Transverse colon (tissue), 4 donors: ENCODE data around the gene TRIM16.

Source experiments
- CTCF ChIP-seq, 5 experiments: fragments of 200-600 bp in 3 of 5; fragments of 450-650 bp in 2 of 5; sonication (generic) in 3 of 5; IDR thresholded peaks; 1 replicate in 2 of 5; 2 replicates in 3 of 5; pipeline ENCODE4 v1.5.1; 2016 to 2017; ENCODE audit warnings: antibody characterized with exemption in 5 of 5, inconsistent platforms in 3 of 5, mild to moderate bottlenecking in 2 of 5, moderate library complexity in 1 of 5
- POLR2A ChIP-seq: fragments of 450-650 bp; IDR thresholded peaks from one replicate; pipeline ENCODE4 v1.6.1; 2016; ENCODE audit warnings: antibody characterized with exemption, mild to moderate bottlenecking, moderate library complexity
- POLR2AphosphoS5 ChIP-seq, 3 donors: sonication (generic); formaldehyde crosslinking; IDR thresholded peaks; one replicate each; pipeline ENCODE4 v1.6.1; 2016; ENCODE audit warnings: antibody characterized with exemption in 3 of 3

GRCh38 chr17:15648386-15648785, 35.7 kb downstream of the TRIM16 start:
- no peak for TF ChIP-seq POLR2AphosphoS5 (IDR thresholded peaks at IDR 0.05)
- no peak for TF ChIP-seq CTCF (IDR thresholded peaks at IDR 0.05)
- no peak for TF ChIP-seq POLR2A
